Adipose tissue (tissue), 3 donors: ENCODE data around the gene PLCB2. TPM values are rescaled to one million over a fixed set of nuclear protein-coding genes. Genes with fewer than 3 reads are reported as not detected.

ENCODE experiments used
- H3K27ac ChIP-seq: one replicate; pipeline ENCODE4 v1.5.1; 2013; ENCODE audit warnings: low read depth, low read length
- WGBS, 3 donors: extraction: QIAGEN DNeasy Blood & Tissue Kit; methylation state at CpG; one replicate each; pipeline ENCODE4 v1.1.7; 2013; 5-methylcytosine and 5-hydroxymethylcytosine counted together
- polyA plus RNA-seq, 3 donors: library from polyadenylated mRNA; stranded (reverse); fragments of 200-250 nt; gene quantifications; one replicate each; pipeline ENCODE4 v1.2.3, GENCODE V29; 2013
- donor health status: healthy with polysubstance abuse.
- donor health status: Bipolar disorder and iron deficiency.
- donor health status: healthy.

The PLCB2 gene
- polyA plus RNA-seq, 3 donors, result 3.3 to 15.1 (median 12.7) TPM

DNA sequence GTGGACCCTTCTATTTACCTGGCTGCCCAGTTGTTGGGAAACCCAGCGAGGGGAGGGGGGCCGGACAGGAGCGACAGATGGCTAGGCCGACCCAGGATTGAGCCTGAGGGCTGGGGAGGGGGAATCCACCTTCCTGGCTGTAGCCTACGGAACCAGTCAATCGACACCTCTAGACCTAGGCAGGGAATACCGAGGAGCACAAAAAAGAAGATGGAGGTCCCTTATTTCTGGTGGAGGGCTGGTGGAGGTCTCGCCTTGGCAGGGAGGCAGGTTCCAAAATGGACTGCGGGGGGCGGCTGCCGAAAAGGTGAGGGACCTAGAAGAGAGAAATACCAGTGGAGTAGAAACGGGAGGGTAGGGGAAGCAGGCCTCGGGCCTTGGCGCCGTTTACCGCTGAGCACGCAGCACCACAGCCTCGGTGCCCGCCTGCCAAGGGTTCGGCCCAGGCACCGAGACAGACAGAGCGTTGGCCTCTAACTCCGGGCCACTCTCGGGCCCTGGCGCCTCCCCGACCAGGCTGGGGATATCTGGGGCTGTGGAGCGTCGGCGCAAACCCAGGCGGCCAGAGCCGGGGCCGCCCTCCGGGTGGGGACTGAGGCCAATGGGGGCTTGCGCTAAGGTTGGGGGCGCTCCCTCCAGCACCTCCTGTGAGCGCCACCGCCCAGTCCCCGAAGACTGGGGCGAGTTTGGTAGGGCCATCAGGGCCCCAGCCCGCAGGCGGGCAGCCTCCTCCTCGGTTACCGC lies 26.5 kb downstream of the PLCB2 start:
- H3K27ac ChIP-seq, result no peak overlapping the region
- WGBS, 3 donors, result 68 to 77% (median 75%) methylated on average over 38 to 43 of the region's 43 CpGs

GRCh38 chr15:40280260-40281056 lies 27.3 kb downstream of the PLCB2 start:
- 51 to 69% (median 65%) methylated on average over 30 of the region's 30 CpGs for WGBS, 3 donors
- no peak overlapping the region for H3K27ac ChIP-seq

DNA sequence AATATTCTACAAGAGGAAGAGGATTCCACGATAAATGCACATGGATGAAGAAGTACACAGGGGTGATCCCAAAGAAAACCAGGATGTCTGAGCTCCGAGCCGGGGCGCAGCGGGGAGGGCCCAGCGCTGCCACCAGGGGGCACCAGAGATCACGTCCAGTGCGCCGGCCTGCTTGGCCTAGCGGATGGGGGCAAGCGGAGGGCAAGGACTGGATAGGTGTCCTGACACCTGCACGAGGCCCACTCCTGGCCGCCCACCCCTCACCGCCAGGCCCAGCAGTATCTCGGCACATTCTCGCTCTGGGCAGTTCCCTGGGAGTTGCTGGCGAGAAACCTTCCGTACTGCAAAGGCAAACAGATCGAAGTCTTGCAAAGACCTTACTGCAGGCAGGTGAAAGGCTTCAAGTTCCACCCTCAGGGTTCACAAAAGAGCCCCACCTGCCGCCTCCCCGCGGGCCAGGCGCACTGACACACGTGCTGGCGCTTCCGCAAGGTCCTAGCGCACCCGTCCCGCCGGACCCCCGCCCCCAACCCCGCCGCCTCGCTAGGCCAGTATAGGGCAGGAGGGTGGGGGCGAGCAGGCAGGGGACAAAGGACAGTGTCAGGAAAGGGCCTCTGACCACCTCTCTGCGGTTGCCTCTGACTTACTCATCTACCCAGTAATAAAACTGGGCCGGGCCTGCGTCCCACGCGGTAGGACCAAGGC lies 28.1 kb downstream of the PLCB2 start:
- 9 to 30% (median 28%) methylated on average over 39 to 40 of the region's 40 CpGs for WGBS, 3 donors
- H3K27ac ChIP-seq, result no peak overlapping the region

GRCh38 chr15:40278026-40278425 lies 29.7 kb downstream of the PLCB2 start:
- no peak overlapping the region for H3K27ac ChIP-seq
- WGBS, 3 donors, result 66 to 73% (median 70%) methylated on average over 10 of the region's 10 CpGs

GRCh38 chr15:40277471-40277870 lies 30.3 kb downstream of the PLCB2 start:
- no peak overlapping the region for H3K27ac ChIP-seq
- 36 to 59% (median 37%) methylated on average over 16 of the region's 16 CpGs for WGBS, 3 donors

DNA sequence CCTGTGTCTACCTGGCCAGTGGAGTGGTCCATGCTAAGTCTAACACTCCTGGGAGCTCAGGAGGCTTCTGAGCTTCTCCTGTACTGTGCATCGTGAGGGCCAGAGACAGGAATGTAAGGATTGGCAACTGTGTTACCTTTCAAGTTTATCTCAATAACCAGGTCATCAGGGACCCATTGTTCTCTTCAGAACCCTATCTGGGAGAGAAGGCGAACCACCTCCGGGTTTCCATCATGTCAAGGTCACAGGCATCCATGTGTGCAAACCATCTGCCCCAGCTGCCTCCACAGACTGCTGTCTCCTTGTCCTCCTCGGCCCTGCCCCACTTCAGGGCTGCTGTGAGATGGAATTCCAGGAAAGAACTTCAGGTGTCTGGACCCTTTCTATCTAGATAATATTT lies 30.8 kb downstream of the PLCB2 start:
- H3K27ac ChIP-seq, result no peak overlapping the region
- 51 to 71% (median 56%) methylated on average over 4 of the region's 4 CpGs for WGBS, 3 donors

DNA sequence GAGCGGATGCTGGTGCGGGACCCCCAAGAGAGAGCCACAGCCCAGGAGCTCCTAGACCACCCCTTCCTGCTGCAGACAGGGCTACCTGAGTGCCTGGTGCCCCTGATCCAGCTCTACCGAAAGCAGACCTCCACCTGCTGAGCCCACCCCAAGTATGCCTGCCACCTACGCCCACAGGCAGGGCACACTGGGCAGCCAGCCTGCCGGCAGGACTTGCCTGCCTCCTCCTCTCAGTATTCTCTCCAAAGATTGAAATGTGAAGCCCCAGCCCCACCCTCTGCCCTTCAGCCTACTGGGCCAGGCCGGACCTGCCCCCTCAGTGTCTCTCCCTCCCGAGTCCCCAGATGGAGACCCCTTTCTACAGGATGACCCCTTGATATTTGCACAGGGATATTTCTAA lies 31.8 kb downstream of the PLCB2 start:
- no peak overlapping the region for H3K27ac ChIP-seq
- WGBS, 3 donors, result 86 to 87% (median 87%) methylated on average over 7 of the region's 7 CpGs

DNA sequence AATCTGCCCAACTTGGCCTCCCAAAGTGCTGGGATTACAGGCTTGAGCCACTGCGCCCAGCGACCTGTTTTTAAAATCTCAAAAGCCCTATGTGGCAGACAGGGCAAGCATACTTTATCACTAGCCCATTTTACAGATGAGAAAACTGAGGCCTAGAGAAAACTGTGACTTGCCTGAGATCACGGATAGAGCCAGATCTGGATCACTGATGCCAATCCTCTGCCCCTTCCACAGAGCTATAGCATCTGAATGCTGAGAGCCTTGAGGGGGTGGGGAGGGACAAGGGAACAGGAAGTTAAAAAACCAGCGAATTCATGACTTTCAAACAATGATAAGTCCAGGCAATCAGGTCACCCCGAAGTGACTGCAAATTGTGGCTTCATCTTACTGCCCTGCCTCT lies 32.2 kb downstream of the PLCB2 start:
- WGBS, 3 donors, result 68 to 85% (median 70%) methylated on average over 5 of the region's 5 CpGs
- no peak overlapping the region for H3K27ac ChIP-seq

GRCh38 chr15:40274350-40275274 lies 33.1 kb downstream of the PLCB2 start:
- 44 to 52% (median 48%) methylated on average over 26 of the region's 26 CpGs for whole genome bisulfite sequencing, 3 donors
- no peak overlapping the region for H3K27ac ChIP-seq

DNA sequence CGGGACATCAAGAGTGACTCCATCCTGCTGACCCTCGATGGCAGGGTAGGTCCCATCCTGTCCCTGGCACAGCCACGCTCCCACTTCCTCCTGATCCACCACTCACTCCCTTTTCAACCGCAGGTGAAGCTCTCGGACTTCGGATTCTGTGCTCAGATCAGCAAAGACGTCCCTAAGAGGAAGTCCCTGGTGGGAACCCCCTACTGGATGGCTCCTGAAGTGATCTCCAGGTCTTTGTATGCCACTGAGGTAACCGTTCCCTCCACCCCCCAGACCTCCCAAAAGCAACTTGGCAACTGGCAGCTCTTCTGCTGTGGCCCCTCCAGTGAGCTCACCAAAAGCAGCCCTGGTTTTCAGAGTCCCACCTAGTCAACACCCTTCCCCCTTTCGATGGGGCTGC lies 34.3 kb downstream of the PLCB2 start:
- 87 to 90% (median 88%) methylated on average over 9 of the region's 9 CpGs for WGBS, 3 donors

GRCh38 chr15:40272485-40273056 lies 35.2 kb downstream of the PLCB2 start:
- 73 to 77% (median 76%) methylated on average over 20 of the region's 20 CpGs for WGBS, 3 donors
- H3K27ac ChIP-seq, result no peak overlapping the region

More for the DNA sequence above, 34.3 kb downstream of the PLCB2 start:
- no peak overlapping the region for H3K27ac ChIP-seq

DNA sequence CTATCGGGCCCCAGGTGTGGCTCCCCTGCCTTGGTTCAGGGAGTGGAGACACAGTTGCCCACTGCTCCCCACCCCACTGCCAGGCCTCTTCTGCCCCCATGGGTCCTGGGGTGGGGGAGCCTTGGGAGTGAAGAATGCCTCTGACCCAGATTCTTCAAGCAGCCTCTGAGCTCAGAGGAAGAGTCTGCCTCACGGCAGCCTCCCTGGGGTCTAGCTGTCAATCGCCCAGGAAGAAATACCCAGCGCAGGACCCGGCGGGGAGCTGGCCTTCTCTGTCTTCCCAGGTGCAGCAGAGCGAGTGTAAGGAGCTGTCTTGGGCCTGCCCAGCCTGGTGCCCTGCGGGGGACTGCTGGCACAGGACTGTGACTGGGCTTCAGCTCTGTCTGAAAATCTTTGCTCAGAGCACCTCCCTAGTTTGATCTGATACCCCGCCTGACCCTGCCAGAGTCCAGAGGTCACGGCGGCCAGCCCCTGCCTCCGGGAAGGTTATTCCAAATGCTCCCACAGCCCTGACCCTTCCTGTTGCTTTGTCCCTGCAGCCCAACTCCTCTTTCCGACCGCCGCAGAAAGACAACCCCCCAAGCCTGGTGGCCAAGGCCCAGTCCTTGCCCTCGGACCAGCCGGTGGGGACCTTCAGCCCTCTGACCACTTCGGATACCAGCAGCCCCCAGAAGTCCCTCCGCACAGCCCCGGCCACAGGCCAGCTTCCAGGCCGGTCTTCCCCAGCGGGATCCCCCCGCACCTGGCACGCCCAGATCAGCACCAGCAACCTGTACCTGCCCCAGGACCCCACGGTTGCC lies 35.9 kb downstream of the PLCB2 start:
- no peak overlapping the region for H3K27ac ChIP-seq
- WGBS, 3 donors, result 84 to 89% (median 87%) methylated on average over 25 of the region's 25 CpGs

GRCh38 chr15:40270246-40270995 lies 37.3 kb downstream of the PLCB2 start:
- WGBS, 3 donors, result 79 to 84% (median 80%) methylated on average over 11 of the region's 11 CpGs
- no peak overlapping the region for H3K27ac ChIP-seq

DNA sequence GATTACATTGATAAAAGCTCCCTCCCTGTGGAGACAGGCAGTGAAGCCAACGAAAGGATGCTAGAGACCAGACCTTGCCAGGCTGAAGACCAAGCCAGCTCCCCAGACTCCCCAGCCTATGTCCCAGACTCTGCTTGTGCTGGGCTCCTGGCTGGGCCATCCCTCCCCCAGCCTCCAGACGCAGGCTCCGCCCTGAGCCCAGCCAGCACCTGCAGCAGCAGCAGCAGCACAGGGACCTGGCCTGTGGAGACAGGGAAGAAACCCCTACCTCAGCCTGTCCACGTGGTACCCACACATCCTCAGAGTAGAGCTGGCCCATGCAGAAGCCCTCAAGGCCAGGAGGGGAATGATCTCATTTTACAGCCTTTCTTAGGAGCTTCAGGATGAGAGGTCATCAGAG lies 38.1 kb downstream of the PLCB2 start:
- whole genome bisulfite sequencing, 3 donors, result 75 to 78% (median 76%) methylated on average over 4 of the region's 4 CpGs
- H3K27ac ChIP-seq, result no peak overlapping the region

DNA sequence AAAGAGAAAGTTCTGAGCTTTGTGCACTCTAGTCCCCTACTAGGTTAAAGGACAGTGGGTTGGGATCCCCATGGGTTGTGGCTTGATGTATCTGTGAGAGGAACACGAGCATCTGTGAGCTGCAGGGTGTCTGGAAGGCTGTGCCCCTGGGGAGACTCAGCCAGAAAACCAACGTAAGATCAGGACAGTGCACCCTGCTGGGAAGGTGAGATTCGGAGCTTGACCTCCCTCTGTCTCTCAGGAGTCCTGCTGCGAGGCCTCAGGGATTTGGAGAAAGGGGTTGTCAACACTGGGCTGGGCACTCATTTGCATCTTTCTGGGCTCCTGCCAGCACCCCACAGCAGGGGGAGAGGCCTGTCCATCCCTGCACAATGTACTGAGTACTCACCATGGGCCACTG lies 40.1 kb downstream of the PLCB2 start:
- WGBS, 3 donors, result 82 to 87% (median 86%) methylated on average over 4 of the region's 4 CpGs

DNA sequence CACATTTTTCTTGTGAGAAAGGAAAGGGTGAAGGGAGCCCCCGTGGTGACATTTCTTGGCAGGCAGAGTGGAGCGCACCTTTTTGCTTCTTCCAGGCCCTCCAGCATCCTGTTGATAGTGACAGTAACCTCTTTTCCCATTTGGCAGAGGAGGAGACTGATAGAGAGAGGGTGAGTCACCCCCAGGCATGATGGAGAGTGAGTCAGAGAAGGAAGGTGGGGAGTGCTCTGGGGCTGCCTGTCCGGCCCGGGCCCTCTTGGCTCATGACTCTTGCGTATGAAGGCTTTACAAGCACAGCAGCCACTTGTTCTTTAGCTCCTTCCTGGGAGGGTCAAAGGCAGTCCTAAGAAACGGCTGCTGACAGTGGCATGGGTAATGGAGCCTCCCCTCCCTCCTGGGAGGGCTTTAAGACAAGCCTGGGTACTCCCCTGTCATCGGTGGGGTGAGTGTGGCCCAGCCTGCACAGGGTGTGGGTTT lies 40.9 kb downstream of the PLCB2 start:
- 44 to 66% (median 48%) methylated on average over 7 of the region's 7 CpGs for WGBS, 3 donors
- no peak overlapping the region for H3K27ac ChIP-seq

More for the DNA sequence above, 40.1 kb downstream of the PLCB2 start:
- H3K27ac ChIP-seq, result no peak overlapping the region
